Measurements from ENCODE around the gene LSM2.
"Not testable (repeated sequence)": the region's sequence is repeated elsewhere in the genome, so short reads cannot be mapped to it uniquely, and the experiment has no call there.

Gene LSM2

DNA sequence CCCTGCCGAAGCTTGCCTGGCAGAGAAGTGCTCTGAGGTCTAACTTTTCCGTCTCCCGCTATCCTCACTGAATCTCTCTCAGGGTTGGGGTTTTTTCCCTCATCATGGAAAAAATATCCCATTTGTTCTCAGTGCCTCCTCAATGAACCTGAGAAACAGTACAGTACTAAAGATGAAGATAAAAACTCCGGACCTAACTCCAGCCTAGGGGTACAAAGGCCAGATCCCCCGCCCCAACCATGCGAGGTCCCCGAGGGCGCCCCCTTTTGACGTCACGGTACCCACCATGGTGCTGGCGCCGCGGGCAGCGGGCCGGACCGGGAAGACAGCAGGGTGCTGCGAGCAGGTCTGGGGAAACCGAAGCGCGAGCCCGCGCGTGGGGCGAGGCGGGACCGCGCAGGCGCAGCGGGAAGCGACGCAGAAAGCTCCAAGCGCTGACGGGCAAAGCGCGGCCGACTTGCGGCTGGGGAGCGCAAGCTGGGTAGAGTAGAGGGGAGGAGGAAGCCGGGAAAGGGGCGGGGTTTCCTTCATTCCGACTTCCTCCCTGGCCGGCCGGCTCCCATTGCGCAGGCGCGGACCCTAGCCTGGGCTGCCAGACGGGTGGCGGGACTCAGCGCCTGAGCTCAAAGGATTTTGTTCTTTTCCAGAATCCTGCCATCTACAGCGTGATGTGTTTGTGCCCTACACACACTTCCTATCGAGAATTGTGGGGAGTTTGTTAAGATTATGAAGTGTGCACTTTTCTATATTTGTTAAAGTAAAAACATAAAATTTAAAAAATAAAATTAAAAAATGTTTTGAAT is at the start of gene LSM2:
Gene LSM2, minus strand, starts transcription at position 497 of the 803 bp plus-strand sequence. Its CDS starts 209 bp downstream, at position 288.
- DNase-seq (ENCODE audit: low spot score): peak; percentile 97

DNA sequence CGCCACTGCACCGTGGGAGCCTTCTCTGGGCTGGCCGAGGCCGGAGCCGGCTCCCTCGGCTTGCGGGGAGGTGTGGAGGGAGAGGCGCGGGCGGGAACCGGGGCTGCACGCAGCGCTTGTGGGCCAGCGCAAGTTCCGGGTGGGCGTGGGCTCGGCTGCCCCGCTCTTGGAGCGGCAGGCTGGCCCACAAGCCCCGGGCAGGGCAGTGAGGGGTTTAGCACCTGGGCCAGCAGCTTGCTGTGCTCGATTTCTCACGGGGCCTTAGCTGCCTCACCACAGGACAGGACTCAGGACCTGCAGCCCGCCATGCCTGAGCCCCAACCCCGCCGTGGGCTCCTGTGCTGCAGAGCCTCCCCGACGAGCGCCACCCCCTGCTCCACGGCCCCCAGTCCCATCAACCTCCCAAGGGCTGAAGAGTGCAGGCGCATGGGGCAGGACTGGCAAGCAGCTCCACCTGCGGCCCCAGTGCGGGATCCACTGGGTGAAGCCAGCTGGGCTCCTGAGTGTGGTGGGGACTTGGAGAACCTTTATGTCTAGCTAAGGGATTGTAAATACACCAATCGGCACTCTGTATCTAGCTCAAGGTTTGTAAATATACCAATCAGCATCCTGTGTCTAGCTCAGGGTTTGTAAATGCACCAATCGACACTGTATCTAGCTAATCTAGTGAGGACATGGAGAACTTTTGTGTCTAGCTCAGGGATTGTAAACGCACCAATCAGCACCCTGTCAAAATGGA is 45.4 kb upstream of the LSM2 start:
- not testable (repeated sequence) for DNase-seq (ENCODE audit: low spot score)

GRCh38 chr6:31851485-31851832 is 44.7 kb upstream of the LSM2 start:
- peak; percentile 96 for DNase-seq (ENCODE audit: low spot score)

DNA sequence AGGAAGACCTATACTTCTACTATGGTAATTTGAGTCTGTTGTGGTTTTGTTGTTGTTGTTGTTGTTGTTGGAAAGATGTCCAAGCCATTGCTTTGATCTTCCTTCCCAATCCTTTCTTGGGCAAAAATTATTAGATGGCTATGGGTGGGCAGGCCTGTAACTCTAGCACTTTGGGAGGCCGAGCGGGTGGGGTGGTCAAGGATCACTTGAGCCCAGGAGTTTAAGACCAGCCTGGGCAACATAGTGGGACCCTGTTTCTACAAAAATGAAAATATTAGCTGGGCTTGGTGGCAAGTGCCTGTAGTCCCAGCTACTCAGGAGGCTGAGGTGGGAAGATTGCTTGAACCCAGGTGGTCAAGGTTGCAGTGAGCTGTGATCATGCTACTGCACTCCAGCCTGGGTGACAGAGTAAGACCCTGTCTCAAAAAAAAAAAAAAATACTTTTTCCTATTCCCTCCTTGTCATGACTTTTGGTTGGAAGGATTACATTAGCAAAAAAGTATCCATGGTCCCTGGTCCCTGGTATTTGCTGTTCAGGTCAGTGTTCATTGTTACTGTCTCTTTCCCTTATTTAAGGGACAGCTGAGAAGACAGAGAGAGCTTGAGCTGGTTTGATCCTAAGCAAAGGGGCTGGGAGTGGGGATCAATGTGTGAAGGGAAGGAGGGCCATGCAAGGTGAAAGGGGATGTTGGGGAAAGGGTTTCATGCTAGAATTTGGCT is 44.2 kb upstream of the LSM2 start:
- DNase-seq (ENCODE audit: low spot score): no peak

DNA sequence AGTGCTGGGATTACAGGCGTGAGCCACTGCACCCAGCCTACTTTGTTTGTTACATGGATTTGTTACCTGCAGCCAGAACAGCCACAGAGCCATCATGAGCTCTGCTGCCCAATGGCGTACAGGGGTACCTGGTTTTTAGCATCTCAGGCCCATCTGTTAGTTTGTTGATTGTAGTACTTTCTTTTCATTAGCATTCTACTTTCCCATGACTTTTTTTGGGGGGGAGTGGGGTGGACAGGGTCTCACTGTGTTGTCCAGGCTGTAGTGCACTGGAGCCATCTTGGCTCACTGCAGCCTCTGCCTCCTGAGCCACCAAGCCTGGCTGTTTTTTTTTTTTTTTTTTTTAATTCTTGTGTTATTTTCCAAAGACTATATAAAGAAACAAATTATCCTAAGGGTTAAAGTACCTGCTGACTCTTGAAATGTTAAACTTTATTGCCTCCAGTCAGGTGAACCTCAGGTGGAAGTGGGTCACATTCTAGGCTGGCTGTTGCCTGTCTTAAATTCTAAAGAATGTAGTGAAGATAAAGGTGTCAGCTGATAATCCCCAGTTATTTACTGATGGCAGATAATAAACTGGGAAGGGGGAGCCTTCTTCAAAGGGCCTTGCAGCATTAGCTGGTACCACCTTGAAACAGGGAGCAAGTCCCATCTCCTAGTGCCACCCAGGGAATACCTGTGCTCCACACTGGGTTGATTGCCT is 40.7 kb upstream of the LSM2 start:
- no peak for DNase-seq (ENCODE audit: low spot score)

DNA sequence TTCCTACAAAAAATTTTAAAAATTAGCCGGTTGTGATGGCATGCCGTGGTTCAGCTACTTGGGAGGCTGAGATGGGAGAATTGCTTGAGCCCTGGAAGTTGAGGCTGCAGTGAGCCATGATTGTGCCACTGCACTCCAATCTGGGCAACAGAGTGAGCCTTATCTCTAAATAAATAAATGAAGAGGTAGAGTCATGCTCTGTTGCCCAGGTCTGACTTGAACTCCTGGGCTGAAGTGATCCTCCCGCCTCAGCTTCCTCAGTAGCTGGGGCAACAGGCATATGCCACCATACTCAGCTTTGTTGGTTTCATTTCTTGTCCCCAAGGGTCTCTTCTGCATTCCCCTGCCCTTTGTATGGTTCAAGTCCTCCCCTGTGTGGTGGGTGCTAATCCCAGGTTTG is 37.7 kb upstream of the LSM2 start:
- no peak for DNase-seq (ENCODE audit: low spot score)

- DNase-seq (ENCODE audit: low spot score): no peak
Measured at GRCh38 chr6:31842053-31842452, 35.3 kb upstream of the LSM2 start.

DNA sequence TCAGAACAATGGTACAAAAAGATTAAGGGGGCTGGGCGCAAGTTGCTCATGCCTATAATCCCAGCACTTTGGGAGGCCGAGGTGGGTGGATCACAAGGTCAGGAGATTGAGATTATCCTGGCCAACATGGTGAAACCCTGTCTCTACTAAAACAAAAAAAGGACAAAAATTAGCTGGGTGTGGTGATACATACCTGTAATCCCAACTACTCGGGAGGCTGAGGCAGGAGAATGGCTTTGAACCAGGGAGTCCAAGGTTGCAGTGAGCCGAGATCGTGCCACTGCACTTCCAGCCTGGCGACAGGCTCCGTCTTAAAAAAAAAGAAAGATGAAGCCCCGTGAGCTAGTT is 33.0 kb upstream of the LSM2 start:
- not testable (repeated sequence) for DNase-seq (ENCODE audit: low spot score)

- DNase-seq (ENCODE audit: low spot score): no peak
Measured at GRCh38 chr6:31838968-31839367, 32.2 kb upstream of the LSM2 start.

GRCh38 chr6:31838114-31838553 is 31.4 kb upstream of the LSM2 start:
- not testable (repeated sequence) for DNase-seq (ENCODE audit: low spot score)

- DNase-seq (ENCODE audit: low spot score): no peak
Measured at GRCh38 chr6:31837369-31838113, 30.8 kb upstream of the LSM2 start.

- DNase-seq (ENCODE audit: low spot score): no peak
Measured at GRCh38 chr6:31836474-31837368, 30.0 kb upstream of the LSM2 start.

- DNase-seq (ENCODE audit: low spot score): no peak
Measured at GRCh38 chr6:31836047-31836473, 29.3 kb upstream of the LSM2 start.

GRCh38 chr6:31834367-31835250 is 27.8 kb upstream of the LSM2 start:
- peak; percentile 90 for DNase-seq (ENCODE audit: low spot score)

DNA sequence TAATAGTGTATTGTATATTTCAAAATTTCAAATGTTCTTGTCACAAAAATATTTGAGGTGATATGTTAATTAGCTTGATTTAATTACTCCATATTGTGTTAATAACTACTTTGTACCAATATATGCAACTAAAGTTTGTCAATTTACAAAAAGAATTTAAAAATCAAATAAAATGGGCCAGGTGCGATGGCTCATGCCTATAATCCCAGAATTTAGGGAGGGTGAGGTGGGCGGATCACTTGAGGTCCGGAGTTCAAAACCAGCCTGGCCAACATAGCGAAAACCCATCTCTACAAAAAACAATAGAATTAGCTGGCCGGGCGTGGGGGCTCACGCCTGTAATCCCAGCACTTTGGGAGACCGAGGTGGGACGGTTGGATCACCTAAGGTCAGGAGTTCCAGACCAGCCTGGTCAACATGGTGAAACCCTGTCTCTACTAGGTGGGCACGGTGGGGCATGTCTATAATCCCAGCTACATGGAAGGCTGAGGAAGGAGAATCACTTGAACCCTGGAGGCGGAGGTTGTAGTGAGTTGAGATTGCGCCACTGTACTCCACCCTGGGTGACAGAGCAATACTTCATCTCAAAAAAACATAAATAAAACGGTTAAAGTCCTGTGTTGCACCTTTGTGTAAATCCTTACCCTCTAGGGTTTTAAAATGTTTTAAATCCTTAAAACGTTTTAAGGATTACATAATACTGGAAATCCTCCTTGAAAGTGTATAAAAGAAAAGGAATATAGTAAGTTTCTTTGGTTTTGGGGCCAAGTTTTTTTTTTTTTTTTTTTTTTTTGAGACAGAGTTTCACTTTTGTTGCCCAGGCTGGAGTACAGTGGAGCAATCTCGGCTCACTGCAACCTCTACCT is 24.8 kb upstream of the LSM2 start:
- no peak for DNase-seq (ENCODE audit: low spot score)

DNA sequence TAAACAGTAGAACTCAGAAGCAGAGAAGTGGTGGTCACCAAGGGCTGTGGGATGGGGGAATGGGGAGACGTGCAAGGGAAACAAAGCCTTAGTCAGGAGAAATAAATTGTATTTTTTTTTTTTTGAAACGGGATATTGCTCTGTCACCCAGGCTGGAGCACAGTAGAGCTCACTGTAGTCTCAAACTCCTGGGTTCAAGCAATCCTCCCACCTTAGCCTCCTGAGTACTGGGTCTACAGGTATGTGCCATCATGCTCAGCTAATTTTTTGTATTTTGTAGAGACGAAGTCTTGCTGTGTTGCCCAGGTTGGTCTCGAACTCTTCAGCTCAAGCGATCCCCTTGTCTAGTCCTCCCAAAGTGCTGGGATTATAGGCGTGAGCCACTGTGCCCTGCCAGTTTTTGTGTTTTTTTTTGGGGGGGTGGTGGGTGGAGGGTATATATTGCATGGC is 24.1 kb upstream of the LSM2 start:
- no peak for DNase-seq (ENCODE audit: low spot score)

GRCh38 chr6:31829633-31830283 is 23.0 kb upstream of the LSM2 start:
- DNase-seq (ENCODE audit: low spot score): peak; percentile 55

Data from kidney tubule cell (primary cell).